ENCODE results near the gene LIF.

The LIF gene

GRCh38 chr22:30198152-30198825, 48.3 kb downstream of the LIF start:
- peaks cover 60 to 61% of the 10 kb centered on the region in 2 experiments for H3K4me1 ChIP-seq (ENCODE audit: control insufficient read depth in 1 of 2, insufficient read depth in 1 of 2, low read depth in 1 of 2, low read length in 1 of 2)
- no peaks in the 10 kb centered on the region for H3K9me3 ChIP-seq
- no peaks in the 10 kb centered on the region for H3K36me3 ChIP-seq
- H3K27me3 ChIP-seq, result no peaks in the 10 kb centered on the region
- H3K4me3 ChIP-seq (ENCODE audit: low read depth in 1 of 2, low read length in 1 of 2), result no peak overlapping the region
- peak overlapping the region; percentile 96 for H3K27ac ChIP-seq
- no peak for TF ChIP-seq CTCF (IDR thresholded peaks at IDR 0.05)

DNA sequence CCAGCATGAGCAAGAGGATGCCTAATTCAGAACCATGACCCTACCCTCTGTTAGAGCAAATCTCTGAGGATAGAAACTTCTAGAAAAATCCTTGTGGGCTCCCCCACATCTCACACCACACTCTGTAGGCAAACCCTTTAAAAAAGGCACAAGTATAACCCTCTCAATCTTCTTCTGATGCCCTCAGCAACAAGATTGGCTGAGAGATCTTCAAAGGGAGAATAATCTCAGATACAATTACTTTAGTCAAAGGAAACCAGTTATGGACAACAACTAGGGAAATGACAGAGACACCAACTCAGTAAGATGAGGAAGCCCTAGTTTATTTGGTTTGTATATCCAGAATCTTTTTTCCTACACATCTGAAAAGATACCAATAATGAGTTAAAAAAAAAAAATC, 49.2 kb downstream of the LIF start:
- TF ChIP-seq CTCF (IDR thresholded peaks at IDR 0.05), result no peak
- Histone ChIP-seq H3K36me3 (no peaks in the 10 kb centered on the region), H3K9me3 (no peaks in the 10 kb centered on the region), H3K27ac (peak overlapping the region; percentile 96), H3K4me1 (ENCODE audit: control insufficient read depth in 1 of 2, insufficient read depth in 1 of 2, low read depth in 1 of 2, low read length in 1 of 2) (peaks cover 69 to 70% of the 10 kb centered on the region in 2 experiments), H3K4me3 (ENCODE audit: low read depth in 1 of 2, low read length in 1 of 2) (peak overlapping the region; percentile 41 to 53), H3K27me3 (no peaks in the 10 kb centered on the region)

DNA sequence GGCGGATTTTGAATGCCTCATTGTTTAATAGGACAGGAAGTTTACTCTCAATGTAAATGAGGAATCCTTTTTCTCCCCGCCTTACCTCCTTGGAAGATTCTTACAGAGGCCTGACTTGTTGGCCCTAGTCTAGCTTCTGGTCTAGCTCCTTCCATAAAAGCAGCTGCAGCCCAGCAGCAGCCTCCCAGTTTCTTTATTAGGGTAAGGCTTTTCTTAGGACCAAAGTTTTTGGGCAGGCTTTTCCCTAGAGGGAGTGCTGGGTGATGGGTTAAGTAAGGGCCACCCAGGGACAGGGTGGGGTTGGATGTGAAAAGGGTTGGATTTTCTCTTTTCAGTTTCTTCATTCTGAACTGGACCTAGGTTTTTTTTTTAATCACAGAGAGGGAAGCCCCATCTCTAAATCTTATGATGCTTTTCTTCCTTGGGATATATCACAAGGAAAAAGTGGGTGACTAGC, 49.7 kb downstream of the LIF start:
- Histone ChIP-seq H3K27me3 (no peaks in the 10 kb centered on the region), H3K27ac (peak overlapping the region; percentile 96), H3K36me3 (no peaks in the 10 kb centered on the region), H3K9me3 (no peaks in the 10 kb centered on the region), H3K4me1 (ENCODE audit: control insufficient read depth in 1 of 2, insufficient read depth in 1 of 2, low read depth in 1 of 2, low read length in 1 of 2) (peaks cover 74 to 75% of the 10 kb centered on the region in 2 experiments), H3K4me3 (ENCODE audit: low read depth in 1 of 2, low read length in 1 of 2) (peak overlapping the region; percentile 41 to 53)
- TF ChIP-seq CTCF (IDR thresholded peaks at IDR 0.05), result no peak

- H3K4me3 ChIP-seq (ENCODE audit: low read depth in 1 of 2, low read length in 1 of 2), result peak overlapping the region; percentile 48 to 53
- peak; percentile 46 for TF ChIP-seq CTCF (IDR thresholded peaks at IDR 0.05)
- peaks cover 80 to 81% of the 10 kb centered on the region in 2 experiments for H3K4me1 ChIP-seq (ENCODE audit: control insufficient read depth in 1 of 2, insufficient read depth in 1 of 2, low read depth in 1 of 2, low read length in 1 of 2)
- no peaks in the 10 kb centered on the region for H3K36me3 ChIP-seq
- H3K27ac ChIP-seq, result peak overlapping the region; percentile 96
- H3K27me3 ChIP-seq, result no peaks in the 10 kb centered on the region
- H3K9me3 ChIP-seq, result no peaks in the 10 kb centered on the region
Measured at GRCh38 chr22:30196141-30196879, 50.2 kb downstream of the LIF start.

DNA sequence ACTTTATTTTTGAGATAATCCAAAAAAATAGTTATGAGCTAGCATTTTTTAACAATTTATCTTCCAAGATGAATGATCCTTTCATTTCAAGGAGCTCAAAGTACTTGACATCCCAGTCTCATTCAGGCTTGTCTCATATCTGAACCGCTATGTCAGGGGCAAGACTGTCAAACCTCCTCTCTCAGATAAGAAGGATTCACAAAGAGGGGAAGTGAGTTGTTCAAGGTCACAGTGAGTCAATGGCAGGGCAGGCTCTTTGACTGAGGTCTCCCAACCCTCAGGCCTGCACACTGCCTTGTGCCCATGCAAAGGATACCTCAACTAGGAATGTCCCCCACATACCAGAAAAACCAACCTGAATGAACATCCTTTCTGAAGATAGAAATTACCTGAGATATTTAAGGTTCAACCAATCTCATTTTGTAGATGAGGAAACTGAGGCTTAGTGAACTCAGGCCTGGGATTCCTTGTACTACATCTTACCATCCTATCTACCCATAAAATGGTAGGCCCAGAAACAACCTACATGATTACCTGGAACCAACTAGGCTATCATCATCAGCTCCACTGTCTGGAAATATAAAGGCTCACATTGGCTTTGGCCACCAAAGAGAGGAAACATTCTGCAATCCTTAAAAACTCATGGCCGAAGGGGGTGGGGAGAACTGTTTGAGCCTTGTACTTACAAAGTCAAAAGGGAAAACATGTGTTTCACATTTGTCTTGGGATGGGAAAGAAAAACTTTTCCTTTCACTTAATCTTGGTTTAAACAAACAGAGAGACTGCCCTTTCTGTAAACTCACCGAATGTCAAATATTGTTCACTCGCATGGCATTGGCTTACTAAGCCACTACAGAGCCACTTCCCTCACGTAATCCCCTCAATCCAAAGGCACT, 51.1 kb downstream of the LIF start:
- H3K36me3 ChIP-seq, result no peaks in the 10 kb centered on the region
- H3K4me3 ChIP-seq (ENCODE audit: low read depth in 1 of 2, low read length in 1 of 2), result peak overlapping the region; percentile 48 to 53
- H3K9me3 ChIP-seq, result no peaks in the 10 kb centered on the region
- H3K27me3 ChIP-seq, result no peaks in the 10 kb centered on the region
- peak overlapping the region; percentile 96 for H3K27ac ChIP-seq
- H3K4me1 ChIP-seq (ENCODE audit: control insufficient read depth in 1 of 2, insufficient read depth in 1 of 2, low read depth in 1 of 2, low read length in 1 of 2), result peaks cover 88 to 89% of the 10 kb centered on the region in 2 experiments
- no peak for TF ChIP-seq CTCF (IDR thresholded peaks at IDR 0.05)

Data from neutrophil (primary cell).